A549 (cell line): ENCODE data around the gene WNT3A. TPM values are rescaled to one million over a fixed set of nuclear protein-coding genes. Genes with fewer than 3 reads are reported as not detected.

Source experiments
- ATAC-seq, 2 experiments: fragments of 200-7000 bp in 1 of 2; fragments of >200 bp in 1 of 2; cut with Nextera tagmentation in 1 of 2; cut with Tn5 transposase in 1 of 2; 3 replicates each; pipeline versions ENCODE4 v1.8.0 to v1.9.1; 2018 to 2020; ENCODE audit warnings: mild to moderate bottlenecking in 1 of 2, moderate library complexity in 1 of 2
- CTCF ChIA-PET: fragments of 300-600 bp; sonication (Branson Sonifier 250); formaldehyde crosslinking; extraction: SDS; loops from one replicate; lab custom pipeline; 2021; ENCODE audit warnings: antibody characterized with exemption, inconsistent platforms; lab: Yijun Ruan, JAX
- POLR2A ChIA-PET: fragments of 350-600 bp; formaldehyde crosslinking; extraction: SDS; loops from one replicate; lab custom pipeline; 2021; ENCODE audit warnings: antibody characterized with exemption, inconsistent platforms; lab: Yijun Ruan, JAX
- DNase-seq, 2 experiments: peaks; one replicate each; pipeline versions ENCODE4 v3.0.0 to v3.0.0-alpha.2; 2011 to 2016; ENCODE audit warnings: low read depth in 1 of 2, low spot score in 1 of 2
- FAIRE-seq: peaks from 2 replicates; lab custom pipeline; 2011; peaks lifted over from hg19 to GRCh38; lab: Jason Lieb, UNC
- H3K27ac ChIP-seq, 2 experiments: fragments of >200 bp; sonication (Bioruptor Twin); formaldehyde crosslinking; 3 replicates each; pipeline ENCODE4 v1.5.1; 2016 to 2017
- H3K4me1 ChIP-seq: fragments of >200 bp; sonication (Bioruptor Twin); formaldehyde crosslinking; 3 replicates; pipeline ENCODE4 v1.6.1; 2016
- H3K4me2 ChIP-seq: fragments of >200 bp; sonication (Bioruptor Twin); formaldehyde crosslinking; 3 replicates; pipeline ENCODE4 v1.6.1; 2016
- H3K4me3 ChIP-seq: fragments of >200 bp; sonication (Bioruptor Twin); formaldehyde crosslinking; 3 replicates; pipeline ENCODE4 v1.5.1; 2016
- H3K9me3 ChIP-seq: fragments of >200 bp; sonication (Bioruptor Twin); formaldehyde crosslinking; 3 replicates; pipeline ENCODE4 v1.6.1; 2016
- ATOH8 ChIP-seq: fragments of 250-450 bp; sonication (Bioruptor Pico); IDR thresholded peaks from 2 replicates; pipeline ENCODE4 v1.5.0; 2020; ENCODE audit warnings: low read depth, mild to moderate bottlenecking, moderate library complexity
- BHLHE40 ChIP-seq: IDR thresholded peaks from 2 replicates; pipeline ENCODE4 v1.6.1; 2012; ENCODE audit warnings: low read depth, low read length, inconsistent platforms
- CBX2 ChIP-seq: fragments of 200-600 bp; sonication (generic); IDR thresholded peaks from 2 replicates; pipeline ENCODE4 v1.6.1; 2016; ENCODE audit warnings: low read depth, mild to moderate bottlenecking, borderline replicate concordance
- CHD2 ChIP-seq: fragments of 150-350 bp; IDR thresholded peaks from 2 replicates; pipeline ENCODE4 v1.6.1; 2014; ENCODE audit warnings: low read length; ENCODE audit not compliant: partially characterized antibody
- CHD4 ChIP-seq: fragments of 200-600 bp; sonication (generic); IDR thresholded peaks from 2 replicates; pipeline ENCODE4 v1.6.1; 2016; ENCODE audit warnings: antibody characterized with exemption, mild to moderate bottlenecking, borderline replicate concordance
- EHF ChIP-seq: fragments of 250-450 bp; sonication (Bioruptor Pico); IDR thresholded peaks from 2 replicates; pipeline ENCODE4 v1.5.0; 2020; ENCODE audit warnings: mild to moderate bottlenecking
- ELK1 ChIP-seq: fragments of 150-350 bp; IDR thresholded peaks from 2 replicates; pipeline ENCODE4 v1.6.1; 2014; ENCODE audit warnings: low read depth, mild to moderate bottlenecking, low read length
- EP300 ChIP-seq, 2 experiments: fragments of >200 bp; sonication (Bioruptor Twin); formaldehyde crosslinking; IDR thresholded peaks; 2 replicates in 1 of 2; 3 replicates in 1 of 2; pipeline ENCODE4 v1.6.1; 2016 to 2017
- FOSB ChIP-seq: fragments of 250-450 bp; sonication (Bioruptor Pico); IDR thresholded peaks from 2 replicates; pipeline ENCODE4 v1.5.0; 2020; ENCODE audit warnings: mild to moderate bottlenecking, moderate library complexity
- FOXS1 ChIP-seq: fragments of 250-450 bp; sonication (Bioruptor Pico); IDR thresholded peaks from 2 replicates; pipeline ENCODE4 v1.5.0; 2020; ENCODE audit warnings: mild to moderate bottlenecking, moderate library complexity
- GATA3 ChIP-seq: IDR thresholded peaks from 2 replicates; pipeline ENCODE4 v1.6.1; 2012; ENCODE audit warnings: borderline replicate concordance
- JUN ChIP-seq, 2 experiments: fragments of >200 bp; sonication (Bioruptor Twin); formaldehyde crosslinking; IDR thresholded peaks; 2 replicates in 1 of 2; 3 replicates in 1 of 2; pipeline ENCODE4 v1.6.1; 2016 to 2017
- JUNB ChIP-seq: fragments of >200 bp; sonication (Bioruptor Twin); formaldehyde crosslinking; IDR thresholded peaks from 2 replicates; pipeline ENCODE4 v1.6.1; 2016
- KDM1A ChIP-seq: fragments of 200-600 bp; sonication (generic); IDR thresholded peaks from 2 replicates; pipeline ENCODE4 v1.6.1; 2016; ENCODE audit warnings: low read depth, mild to moderate bottlenecking
- MAFK ChIP-seq: fragments of 450-650 bp; IDR thresholded peaks from 2 replicates; pipeline ENCODE4 v1.6.1; 2014; ENCODE audit not compliant: partially characterized antibody
- MAZ ChIP-seq: fragments of 150-350 bp; IDR thresholded peaks from 2 replicates; pipeline ENCODE4 v1.6.1; 2014; ENCODE audit warnings: antibody characterized with exemption, low read depth, low read length, borderline replicate concordance
- NFE2L2 ChIP-seq: fragments of 150-350 bp; conservative IDR thresholded peaks from 2 replicates; pipeline ENCODE4 v1.6.1; 2014; ENCODE audit warnings: low read length
- NPAS2 ChIP-seq: fragments of 250-450 bp; sonication (Bioruptor Pico); IDR thresholded peaks from 2 replicates; pipeline ENCODE4 v1.8.0; 2022; ENCODE audit warnings: mild to moderate bottlenecking, moderate library complexity, borderline replicate concordance
- PHF8 ChIP-seq: fragments of 200-600 bp; sonication (generic); IDR thresholded peaks from 2 replicates; pipeline ENCODE4 v1.6.1; 2016; ENCODE audit warnings: low read depth, mild to moderate bottlenecking, antibody characterized with exemption, moderate library complexity, borderline replicate concordance
- POLR2A ChIP-seq: IDR thresholded peaks from 2 replicates; pipeline ENCODE4 v1.6.1; 2012; ENCODE audit warnings: mild to moderate bottlenecking, low read length
- POLR2AphosphoS2 ChIP-seq: conservative IDR thresholded peaks from 2 replicates; pipeline ENCODE4 v1.6.1; 2012; ENCODE audit warnings: low read length, improper control_type of control experiment, inconsistent platforms
- REST ChIP-seq: fragments of 200-600 bp; sonication (generic); IDR thresholded peaks from 2 replicates; pipeline ENCODE4 v1.6.1; 2016; ENCODE audit warnings: antibody characterized with exemption, mild to moderate bottlenecking, moderate library complexity
- RNF2 ChIP-seq: fragments of 200-600 bp; sonication (generic); IDR thresholded peaks from 2 replicates; pipeline ENCODE4 v1.6.1; 2016; ENCODE audit warnings: low read depth, mild to moderate bottlenecking, antibody characterized with exemption, moderate library complexity, borderline replicate concordance
- TFCP2L1 ChIP-seq: fragments of 250-450 bp; sonication (Bioruptor Pico); IDR thresholded peaks from 2 replicates; pipeline ENCODE4 v1.5.0; 2021; ENCODE audit warnings: mild to moderate bottlenecking
- TP53 ChIP-seq: fragments of 250-450 bp; sonication (Bioruptor Pico); IDR thresholded peaks from 2 replicates; pipeline ENCODE4 v1.5.0; 2021; ENCODE audit warnings: mild to moderate bottlenecking, moderate library complexity
- USF2 ChIP-seq: fragments of 450-650 bp; IDR thresholded peaks from 2 replicates; pipeline ENCODE4 v1.6.1; 2014; ENCODE audit warnings: antibody characterized with exemption
- ZC3H11A ChIP-seq: fragments of 450-650 bp; IDR thresholded peaks from 2 replicates; pipeline ENCODE4 v1.6.1; 2014; ENCODE audit warnings: antibody characterized with exemption, mild to moderate bottlenecking
- ZFP36 ChIP-seq: fragments of 450-650 bp; IDR thresholded peaks from 2 replicates; pipeline ENCODE4 v1.6.1; 2014; ENCODE audit warnings: borderline replicate concordance; ENCODE audit not compliant: partially characterized antibody
- ZSCAN20 ChIP-seq: fragments of 250-450 bp; sonication (Bioruptor Pico); IDR thresholded peaks from 2 replicates; pipeline ENCODE4 v1.8.0; 2022; ENCODE audit warnings: mild to moderate bottlenecking, moderate library complexity
- WGBS: methylation state at CpG from one replicate; pipeline ENCODE4 v1.1.6; 2017; ENCODE audit errors: missing lambda C conversion rate; 5-methylcytosine and 5-hydroxymethylcytosine counted together
- polyA plus RNA-seq, 4 experiments: library from polyadenylated mRNA; depleted of rRNA in 3 of 4; stranded (reverse); fragments of >200 nt; fragmentation: RNase III in 1 of 4; extraction: RNeasy Plus Mini Kit Qiagen cat#74134 plus additional on column Dnase treatment in 1 of 4; gene quantifications; 2 replicates in 3 of 4; 3 replicates in 1 of 4; pipeline ENCODE4 v1.2.3, GENCODE V29; 2011 to 2017

The WNT3A gene
- polyA plus RNA-seq, 2 of the 4 experiments (the other 2 are of a cell fraction), result not detected

GRCh38 chr1:228022571-228023293, 15.9 kb downstream of the WNT3A start:
- H3K4me2 ChIP-seq, result no peak overlapping the region
- 69% methylated on average over 19 of the region's 28 CpGs for WGBS
- ATAC-seq, result peak; percentile 28 to 70; a peak in 4 of 6 replicates
- H3K4me3 ChIP-seq, result no peak overlapping the region
- TF ChIP-seq BHLHE40 (no peak), ZC3H11A (no peak)
- H3K4me1 ChIP-seq, result no peaks in the 10 kb centered on the region
- H3K27ac ChIP-seq, result no peak overlapping the region
- CTCF ChIA-PET, result no interaction called here
- no peak for DNase-seq
- no peak for FAIRE-seq
- POLR2A ChIA-PET, result no interaction called here
- peaks cover 4% of the 10 kb centered on the region; the same call in 1 of the 3 replicates for H3K9me3 ChIP-seq

GRCh38 chr1:228023294-228023639, 16.5 kb downstream of the WNT3A start:
- TF ChIP-seq ZFP36 (no peak), ELK1 (no peak), FOXS1 (no peak), TP53 (CRISPR knock-in tag) (no peak), PHF8 (no peak), CHD2 (no peak), EHF (CRISPR knock-in tag) (no peak), FOSB (CRISPR knock-in tag) (no peak), GATA3 (no peak), JUNB (no peak), POLR2A (no peak), POLR2AphosphoS2 (no peak), MAFK (no peak), CHD4 (no peak)
- ChIA-PET POLR2A (interaction anchor here (0.5 kb wide), 1 partner anchor 142 kb away, joined by 3 read pairs; the partner anchor contains the start of gene IBA57), CTCF (no interaction called here)
- ATAC-seq (no peak), DNase-seq (no peak), FAIRE-seq (no peak)
- no peak overlapping the region for H3K4me2 ChIP-seq
- H3K9me3 ChIP-seq, result peaks cover 4% of the 10 kb centered on the region; the same call in 1 of the 3 replicates
- 26% methylated on average over 3 of the region's 3 CpGs for WGBS
- no peak overlapping the region for H3K4me3 ChIP-seq
- no peaks in the 10 kb centered on the region for H3K4me1 ChIP-seq
- no peak overlapping the region for H3K27ac ChIP-seq

GRCh38 chr1:228029281-228029680, 22.5 kb downstream of the WNT3A start:
- Histone ChIP-seq H3K4me3 (no peak overlapping the region), H3K4me1 (no peaks in the 10 kb centered on the region), H3K4me2 (no peak overlapping the region), H3K27ac (no peak overlapping the region), H3K9me3 (peaks cover 15% of the 10 kb centered on the region; the same call in 2 of the 3 replicates)
- no peak for DNase-seq
- no peak for ATAC-seq
- no peak for FAIRE-seq
- ChIA-PET CTCF (interaction anchor here (2.1 kb wide), 1 partner anchor 30 kb away, joined by 7 read pairs; no protein-coding TSS in a partner anchor), POLR2A (no interaction called here)
- WGBS, result 51% methylated on average over 9 of the region's 10 CpGs
- TF ChIP-seq KDM1A (no peak), REST (no peak), BHLHE40 (no peak), CHD4 (no peak), EP300 (IDR thresholded peaks at IDR 0.05) (no peak), MAZ (no peak), USF2 (no peak), NPAS2 (no peak), ZSCAN20 (CRISPR knock-in tag) (no peak), ATOH8 (CRISPR knock-in tag) (no peak), CBX2 (no peak), POLR2A (no peak), JUN (IDR thresholded peaks at IDR 0.05) (no peak), TFCP2L1 (no peak), RNF2 (no peak), POLR2AphosphoS2 (no peak), NFE2L2 (no peak), FOXS1 (no peak)
